Skin epidermis (tissue), 12 donors: ENCODE data around the gene GCDH.
"Not testable (repeated sequence)": the region's sequence is repeated elsewhere in the genome, so short reads cannot be mapped to it uniquely, and the experiment has no call there.

Source experiments
- H3K27ac ChIP-seq, 21 experiments: fragments of 200-600 bp; sonication (generic) in 11 of 21; one replicate each; pipeline ENCODE4 v1.5.0; 2020; ENCODE audit warnings: mild to moderate bottlenecking in 3 of 21, inconsistent platforms in 2 of 21, moderate library complexity in 2 of 21
- H3K4me3 ChIP-seq, 7 experiments: fragments of 200-600 bp; sonication (generic) in 2 of 7; one replicate each; pipeline ENCODE4 v1.5.0; 2020; ENCODE audit warnings: inconsistent platforms in 2 of 7, mild to moderate bottlenecking in 2 of 7, moderate library complexity in 1 of 7

The GCDH gene

GRCh38 chr19:12890787-12891552 is at the start of gene GCDH:
Gene GCDH (plus strand): TSS chr19:12891160. CDS start chr19:12891305, 145 bp downstream.
- Histone ChIP-seq H3K27ac (peak within 1 kb of the TSS in 18 of 21 experiments; percentile 3 to 82 (median 67)), H3K4me3 (peak within 1 kb of the TSS; percentile 57 to 97 (median 80))

- Histone ChIP-seq H3K27ac (no peak overlapping the region), H3K4me3 (no peak overlapping the region)
These were observed 48.4 kb upstream of the GCDH start for GRCh38 chr19:12842511-12842910.

GRCh38 chr19:12843328-12843727 is 47.6 kb upstream of the GCDH start:
- no peak overlapping the region for H3K4me3 ChIP-seq

GRCh38 chr19:12843999-12844732 is 46.8 kb upstream of the GCDH start:
- Histone ChIP-seq H3K4me3 (no peak overlapping the region), H3K27ac (no peak overlapping the region)

More at GRCh38 chr19:12843328-12843727, 47.6 kb upstream of the GCDH start:
- no peak overlapping the region for H3K27ac ChIP-seq

GRCh38 chr19:12846613-12847012 is 44.3 kb upstream of the GCDH start:
- H3K27ac ChIP-seq, H3K4me3 ChIP-seq: not testable (repeated sequence)

GRCh38 chr19:12847159-12848139 is 43.5 kb upstream of the GCDH start:
- Histone ChIP-seq H3K4me3 (peak overlapping the region in 1 of 7 experiments; percentile 26), H3K27ac (no peak overlapping the region)

- Histone ChIP-seq H3K4me3 (no peak overlapping the region), H3K27ac (no peak overlapping the region)
These were observed 34.3 kb upstream of the GCDH start for GRCh38 chr19:12856653-12857052.

GRCh38 chr19:12858041-12858928 is 32.7 kb upstream of the GCDH start:
- Histone ChIP-seq H3K27ac (no peak overlapping the region), H3K4me3 (no peak overlapping the region)

GRCh38 chr19:12859546-12859945 is 31.4 kb upstream of the GCDH start:
- no peak overlapping the region for H3K27ac ChIP-seq
- H3K4me3 ChIP-seq: no peak overlapping the region

GRCh38 chr19:12864143-12864542 is 26.8 kb upstream of the GCDH start:
- H3K4me3 ChIP-seq: no peak overlapping the region
- H3K27ac ChIP-seq: no peak overlapping the region

- Histone ChIP-seq H3K27ac (no peak overlapping the region), H3K4me3 (no peak overlapping the region)
These were observed 25.9 kb upstream of the GCDH start for GRCh38 chr19:12864721-12865715.

- H3K4me3 ChIP-seq: no peak overlapping the region
- no peak overlapping the region for H3K27ac ChIP-seq
These were observed 25.1 kb upstream of the GCDH start for GRCh38 chr19:12865746-12866415.

GRCh38 chr19:12866416-12867119 is 24.4 kb upstream of the GCDH start:
- Histone ChIP-seq H3K27ac (no peak overlapping the region), H3K4me3 (peak overlapping the region in 2 of 7 experiments; percentile 29 to 42)

GRCh38 chr19:12867120-12868099 is 23.6 kb upstream of the GCDH start:
- H3K27ac ChIP-seq: peak overlapping the region in 2 of 21 experiments; percentile 3 to 54
- peak overlapping the region; percentile 4 to 42 (median 28) for H3K4me3 ChIP-seq

GRCh38 chr19:12868540-12869112 is 22.3 kb upstream of the GCDH start:
- H3K4me3 ChIP-seq: no peak overlapping the region
- no peak overlapping the region for H3K27ac ChIP-seq
